ENCODE data around the gene MLLT1.

MLLT1 gene

DNA sequence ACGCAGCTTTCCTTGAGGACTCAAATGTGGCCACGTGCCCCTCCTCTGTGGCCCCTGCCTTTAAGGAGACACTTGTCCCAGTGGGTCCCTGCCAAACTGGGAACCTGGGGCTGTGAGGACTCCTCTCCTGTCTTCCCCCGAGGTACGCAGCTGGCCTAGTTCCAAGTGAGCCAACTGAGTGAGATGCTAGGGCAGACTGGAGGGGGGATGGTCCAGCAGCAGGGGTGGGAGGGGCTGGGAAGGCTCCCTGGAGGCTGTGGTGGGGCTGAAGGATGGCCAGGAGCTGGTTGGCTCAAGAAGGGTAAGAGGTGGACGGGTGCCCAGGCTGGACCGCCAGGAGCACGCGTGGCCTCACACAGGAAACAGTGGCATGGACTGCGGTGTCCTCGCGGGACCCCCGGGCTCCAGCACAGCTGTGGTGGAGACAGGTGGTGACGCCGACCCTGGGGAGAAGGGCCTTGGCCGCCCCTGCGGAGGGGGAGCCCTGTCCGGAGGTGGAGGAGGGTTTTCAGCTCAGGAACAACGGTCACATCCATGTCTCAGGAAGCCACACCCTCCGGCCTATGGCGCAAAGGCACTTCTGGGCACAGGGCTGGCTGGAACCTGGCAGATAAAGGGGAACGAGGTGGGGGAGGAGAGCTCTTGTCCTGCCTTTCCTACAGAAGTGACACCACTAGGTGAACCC, 45.8 kb downstream of the MLLT1 start:
- DNase-seq = no peak

GRCh38 chr19:6233056-6233826, 46.5 kb downstream of the MLLT1 start:
- DNase-seq = no peak

DNA sequence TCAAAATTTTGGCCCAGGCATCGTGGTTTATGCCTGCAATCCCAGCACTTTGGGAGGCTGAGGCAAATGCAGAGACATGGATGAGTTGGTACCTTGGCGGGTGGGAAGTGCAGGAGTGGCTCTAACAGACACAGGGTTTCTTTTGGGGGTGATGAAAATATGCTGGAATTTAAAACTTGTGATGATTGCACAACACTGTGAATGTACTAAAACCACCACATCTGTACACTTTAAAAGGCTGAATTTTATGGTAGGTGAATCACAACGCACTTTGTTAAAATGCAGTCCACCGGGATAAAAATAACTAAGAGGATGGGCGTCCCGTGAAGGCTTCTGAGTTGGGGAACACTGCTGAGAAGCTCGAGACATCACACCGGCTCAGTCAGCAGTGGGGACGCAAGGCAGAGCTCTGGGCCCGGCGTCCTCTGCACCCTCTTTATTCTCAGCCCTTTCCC, 47.1 kb downstream of the MLLT1 start:
- no peak for DNase-seq

GRCh38 chr19:6230991-6231448, 48.8 kb downstream of the MLLT1 start:
- no peak for DNase-seq

GRCh38 chr19:6229951-6230712, 49.6 kb downstream of the MLLT1 start:
- DNase-seq = no peak

- DNase-seq = no peak
Observed at GRCh38 chr19:6229216-6229913, 50.4 kb downstream of the MLLT1 start.

- DNase-seq = no peak
Observed at GRCh38 chr19:6228551-6229215, 51.1 kb downstream of the MLLT1 start.

DNA sequence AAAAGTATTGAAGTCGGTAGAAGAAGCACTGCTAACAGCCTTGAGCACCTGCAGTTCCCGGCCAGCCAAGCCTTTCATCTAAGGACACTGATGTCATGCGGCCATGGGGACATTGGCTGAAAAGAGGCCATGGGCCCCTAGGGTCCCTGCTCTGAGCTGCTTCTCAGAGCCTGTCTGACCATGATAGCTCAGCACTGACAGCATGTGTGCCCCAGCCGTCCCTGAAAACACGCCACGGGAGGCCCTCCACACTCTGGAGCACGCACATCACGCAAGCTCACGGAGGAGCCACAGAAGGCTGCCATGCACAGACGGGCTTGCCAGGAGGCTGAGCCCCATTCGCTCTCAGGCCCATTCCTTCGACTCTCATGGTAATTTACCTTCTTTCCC, 51.8 kb downstream of the MLLT1 start:
- DNase-seq = no peak

GRCh38 chr19:6227156-6227935, 52.4 kb downstream of the MLLT1 start:
- DNase-seq = no peak

- DNase-seq = no peak
Observed at GRCh38 chr19:6226444-6227155, 53.2 kb downstream of the MLLT1 start.

DNA sequence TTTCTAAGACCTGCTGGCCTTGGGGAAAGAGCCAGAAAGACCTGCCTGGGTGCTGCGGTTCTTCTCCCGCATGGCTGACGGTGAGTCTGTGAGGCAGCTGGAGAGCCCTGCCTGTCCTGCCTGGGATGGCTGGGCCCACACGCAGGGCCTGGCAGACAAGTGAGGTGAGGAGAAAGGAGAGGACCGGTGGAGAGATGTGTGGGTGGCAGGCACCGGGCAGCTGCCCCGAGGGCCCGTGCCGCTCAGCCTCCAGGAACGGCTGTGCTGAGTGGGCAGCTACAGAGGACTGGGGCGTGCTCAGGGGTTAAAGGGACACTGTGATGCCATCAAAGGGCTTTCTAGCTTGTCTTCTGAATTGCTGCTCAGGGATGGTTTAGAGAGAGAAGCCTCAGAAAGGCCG, 53.8 kb downstream of the MLLT1 start:
- DNase-seq = no peak

- no peak for DNase-seq
Observed at GRCh38 chr19:6225232-6225865, 54.4 kb downstream of the MLLT1 start.

- no peak for DNase-seq
Observed at GRCh38 chr19:6224308-6224675, 55.5 kb downstream of the MLLT1 start.

DNA sequence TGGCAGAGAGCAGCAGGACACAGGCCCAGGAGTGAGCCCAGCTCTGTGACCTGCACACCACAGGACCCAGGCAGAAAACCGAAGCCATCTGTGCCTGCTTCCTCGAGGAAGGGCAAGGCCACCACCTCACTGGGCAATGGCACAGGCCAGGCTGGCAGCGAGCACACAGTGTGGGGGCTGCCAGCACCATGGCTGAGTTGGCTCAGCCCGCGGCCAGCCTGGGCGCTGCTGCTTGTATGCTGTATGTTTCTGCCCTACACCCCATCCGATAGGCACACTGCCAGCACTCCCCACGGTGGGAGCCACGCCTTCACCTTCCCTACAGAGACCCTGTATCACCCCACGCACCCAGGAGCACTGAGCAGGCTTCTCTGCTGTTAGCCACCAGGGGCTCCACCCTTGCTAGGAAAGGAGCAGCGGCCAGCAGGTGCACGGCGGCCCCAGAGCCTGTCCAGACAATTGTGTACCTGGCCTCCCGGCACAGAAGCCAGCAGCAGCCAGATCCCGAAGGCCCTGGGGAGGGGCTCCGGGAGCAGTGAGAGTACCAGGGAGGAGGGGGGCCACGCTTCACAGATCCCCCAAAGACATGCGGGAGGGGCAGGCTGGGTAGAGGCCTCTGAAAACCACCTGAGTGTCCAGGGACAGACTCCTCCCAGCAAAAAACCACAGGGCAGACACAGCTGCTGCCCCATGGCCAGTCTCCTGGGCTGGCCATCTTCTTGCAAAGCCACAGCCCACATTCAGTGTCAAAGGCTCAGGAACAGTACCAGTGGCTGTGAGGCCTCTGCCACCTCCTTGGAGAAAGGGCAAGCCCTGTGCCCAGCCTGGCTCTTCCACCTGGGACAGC, 56.1 kb downstream of the MLLT1 start:
- DNase-seq = no peak

GRCh38 chr19:6222884-6223283, 56.9 kb downstream of the MLLT1 start:
- DNase-seq = no peak

GRCh38 chr19:6221878-6222746, 57.7 kb downstream of the MLLT1 start:
- no peak for DNase-seq

DNA sequence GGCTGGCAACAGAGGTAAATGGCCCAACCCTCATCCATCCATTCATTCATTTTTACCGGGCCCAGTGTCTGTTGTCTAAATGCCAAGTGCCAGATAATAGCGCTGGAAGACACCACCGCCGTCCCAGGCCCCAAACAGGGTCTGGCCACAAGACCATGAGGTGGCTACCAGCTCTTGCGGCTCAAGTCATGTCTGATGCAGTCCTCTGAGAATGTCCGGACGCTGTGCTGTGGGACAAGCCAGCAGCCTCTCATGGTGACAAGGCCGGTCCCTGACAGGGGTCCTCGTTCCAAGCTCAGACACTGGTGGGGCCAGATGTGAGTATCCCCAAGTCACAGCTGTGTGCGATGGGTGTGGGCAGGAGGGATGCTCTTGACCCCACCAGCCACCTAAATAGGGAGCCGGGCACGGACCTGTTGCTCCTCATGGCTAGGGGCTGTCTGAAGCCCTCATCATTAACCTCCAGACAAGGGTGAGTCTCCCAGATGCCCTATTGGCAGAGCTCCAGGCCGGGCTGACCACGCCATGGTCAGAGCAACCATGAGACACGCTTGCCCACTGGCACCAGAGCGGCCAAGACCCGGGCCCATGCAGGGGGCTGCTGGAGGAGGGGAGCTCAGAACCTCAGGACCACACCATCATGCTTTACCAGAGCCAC, 58.4 kb downstream of the MLLT1 start:
- no peak for DNase-seq
